GM19395 (cell line): ENCODE measurements around the gene ACOT13.
A peak's percentile ranks its signal among the peaks of the same experiment; 100 is the strongest.
"Not testable (repeated sequence)": the region's sequence is repeated elsewhere in the genome, so short reads cannot be mapped to it uniquely, and the experiment has no call there.

ENCODE experiments used
- ATAC-seq: cut with Tn5 transposase; IDR thresholded peaks from one replicate; pipeline ENCODE4 v1.9.1; 2021; ENCODE audit warnings: mild to moderate bottlenecking, moderate library complexity; ENCODE audit not compliant: unreplicated experiment

The ACOT13 gene

DNA sequence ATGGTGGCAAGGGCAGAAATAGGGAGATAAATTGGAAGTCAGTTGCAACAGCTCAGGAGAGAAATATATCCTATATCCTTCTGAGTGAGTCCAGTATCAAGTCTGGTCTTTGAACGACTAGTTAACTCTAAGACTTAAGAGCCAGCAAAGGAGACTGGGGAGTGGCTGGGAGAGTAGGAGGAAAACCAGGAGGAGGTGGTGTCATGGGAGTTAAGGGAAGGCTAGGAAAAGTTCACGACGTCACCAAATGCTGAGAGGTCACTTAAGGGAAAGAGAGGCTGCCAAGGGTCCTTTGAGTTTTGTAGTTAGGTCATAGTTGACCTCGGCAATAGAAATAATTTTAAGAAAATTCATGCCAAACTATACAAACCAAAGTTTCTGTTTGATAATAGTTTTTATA, 25.1 kb downstream of the ACOT13 start:
- no peak for ATAC-seq

DNA sequence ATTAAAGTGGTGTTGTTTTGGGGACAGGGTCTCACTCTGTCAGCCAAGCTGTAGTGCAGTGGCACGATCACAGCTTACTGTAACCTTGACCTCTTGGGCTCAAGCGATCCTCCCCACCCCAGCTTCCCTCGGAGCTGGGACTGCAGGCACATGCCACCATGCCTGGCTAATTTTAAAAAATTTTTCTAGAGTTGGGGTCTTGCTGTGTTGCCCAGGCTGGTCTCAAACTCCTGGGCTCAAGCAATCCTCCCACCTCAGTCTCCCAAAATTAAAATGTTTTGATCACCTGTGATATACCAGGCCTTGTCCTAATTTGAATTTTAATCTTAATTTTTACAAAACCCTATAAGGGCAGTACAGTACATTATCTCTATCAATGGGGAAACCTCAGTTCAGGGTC, 25.5 kb downstream of the ACOT13 start:
- no peak for ATAC-seq

DNA sequence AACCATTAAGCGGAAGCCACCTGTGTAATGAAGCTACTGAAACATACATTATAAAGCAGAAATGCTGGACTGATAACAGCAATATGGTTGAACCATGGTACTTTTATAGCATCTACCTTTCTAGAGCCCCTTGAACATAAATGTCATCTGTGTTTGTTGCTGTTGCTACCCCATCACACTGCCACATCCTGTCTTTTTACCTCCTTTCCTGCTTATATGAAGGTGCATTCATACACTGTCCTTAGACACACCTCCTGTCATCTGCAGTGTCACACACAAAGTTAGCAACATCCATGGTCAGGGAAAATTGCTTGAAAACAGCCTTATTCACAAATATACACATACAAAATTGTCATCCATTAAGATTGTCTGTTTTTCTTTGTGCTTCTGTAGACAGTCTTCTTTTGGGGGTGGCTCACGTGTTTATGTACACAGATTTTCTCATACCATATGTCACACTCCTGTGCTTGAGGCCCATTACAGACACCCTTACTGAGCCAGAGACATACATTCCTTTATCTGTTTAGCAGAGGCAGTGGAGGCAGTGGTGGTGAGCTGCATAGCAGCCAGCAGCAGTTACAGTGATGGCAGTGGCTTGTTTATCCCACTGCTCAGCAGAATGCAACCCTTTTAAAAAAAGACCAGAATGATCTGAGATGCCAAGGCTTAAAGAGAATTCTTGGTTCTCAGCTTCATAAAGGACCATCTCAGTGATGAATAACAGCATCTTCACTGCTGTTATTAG, 26.1 kb downstream of the ACOT13 start:
- ATAC-seq: no peak

DNA sequence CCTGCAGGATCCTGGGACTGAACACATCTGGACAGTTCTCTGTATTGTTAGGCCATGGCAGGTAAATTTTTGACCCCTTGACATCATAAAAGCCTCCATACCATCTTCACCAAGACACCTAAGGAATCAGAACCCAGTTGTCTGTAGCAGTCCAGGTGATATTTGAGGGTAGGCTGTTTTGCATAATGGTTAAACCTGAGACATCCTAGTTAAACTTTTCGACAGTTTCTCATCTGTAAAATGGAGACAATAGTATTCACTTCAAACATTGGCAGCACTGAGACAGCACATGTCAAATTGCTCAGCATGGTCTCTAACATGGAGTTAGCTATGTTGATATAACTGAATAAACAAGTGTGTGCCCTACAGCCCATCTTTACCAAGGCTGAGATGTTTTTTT, 27.3 kb downstream of the ACOT13 start:
- ATAC-seq: no peak

GRCh38 chr6:24695635-24696034, 28.8 kb downstream of the ACOT13 start:
- ATAC-seq: peak; percentile 61

- no peak for ATAC-seq
Observed at GRCh38 chr6:24696097-24696496, 29.2 kb downstream of the ACOT13 start.

DNA sequence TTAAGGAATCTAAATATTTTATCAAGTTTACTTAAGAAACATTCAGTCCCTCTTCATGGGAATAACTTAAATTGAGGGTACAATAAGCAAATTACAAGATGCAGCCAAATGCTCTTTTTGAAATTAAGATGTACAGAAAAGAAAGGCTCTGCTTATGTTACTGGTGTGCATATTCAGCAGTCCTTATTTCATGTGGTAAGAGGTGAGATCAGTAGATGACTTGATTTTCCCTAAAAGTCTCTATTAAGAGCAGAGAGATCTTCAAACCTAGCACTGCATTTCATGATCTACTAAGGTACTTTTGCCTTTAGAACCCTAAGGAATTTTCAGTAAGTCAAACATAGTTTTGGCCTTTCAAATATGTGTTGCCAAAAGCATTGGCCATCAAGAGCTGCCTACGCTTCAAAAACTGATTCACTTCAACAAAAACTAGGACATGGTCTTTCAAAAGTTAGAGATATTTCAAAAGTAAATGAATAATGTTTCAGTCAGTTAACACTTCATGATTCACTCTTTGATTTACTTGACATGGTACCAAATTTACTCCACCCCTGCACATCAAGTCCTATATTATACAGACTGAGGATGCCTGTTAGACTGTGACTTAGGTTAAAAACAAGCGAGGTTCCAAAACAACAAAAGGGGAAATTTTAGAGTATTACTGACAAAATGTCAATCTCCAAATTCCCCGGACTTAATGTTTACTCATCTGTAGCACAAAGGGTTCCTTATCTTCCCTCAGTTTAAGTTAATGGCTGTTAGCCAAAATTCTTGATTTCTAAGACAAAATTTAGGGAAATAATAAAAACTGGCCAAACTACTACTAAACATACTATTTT, 32.9 kb downstream of the ACOT13 start:
- ATAC-seq: no peak

- ATAC-seq: no peak
Observed at GRCh38 chr6:24702720-24703282, 35.9 kb downstream of the ACOT13 start.

DNA sequence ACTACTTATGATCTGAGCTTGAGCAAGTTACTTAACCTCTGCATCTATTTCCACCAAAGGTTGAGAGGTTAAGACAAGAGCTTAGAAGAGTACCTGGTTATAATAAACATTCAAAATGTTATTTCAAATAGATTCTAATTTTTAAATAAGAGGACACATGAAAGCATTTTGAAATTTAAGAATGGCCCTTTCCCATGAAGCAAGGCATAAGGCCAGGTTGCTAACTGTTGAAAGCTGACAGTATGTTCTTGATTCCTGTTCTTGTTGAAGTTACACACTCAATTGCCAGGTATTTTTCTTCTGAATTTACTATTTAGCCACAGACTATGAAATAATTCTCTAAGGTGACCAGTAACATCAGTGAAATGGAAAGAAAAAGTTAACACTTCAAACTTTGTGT, 37.6 kb downstream of the ACOT13 start:
- ATAC-seq: no peak

GRCh38 chr6:24708612-24709011, 41.7 kb downstream of the ACOT13 start:
- no peak for ATAC-seq

DNA sequence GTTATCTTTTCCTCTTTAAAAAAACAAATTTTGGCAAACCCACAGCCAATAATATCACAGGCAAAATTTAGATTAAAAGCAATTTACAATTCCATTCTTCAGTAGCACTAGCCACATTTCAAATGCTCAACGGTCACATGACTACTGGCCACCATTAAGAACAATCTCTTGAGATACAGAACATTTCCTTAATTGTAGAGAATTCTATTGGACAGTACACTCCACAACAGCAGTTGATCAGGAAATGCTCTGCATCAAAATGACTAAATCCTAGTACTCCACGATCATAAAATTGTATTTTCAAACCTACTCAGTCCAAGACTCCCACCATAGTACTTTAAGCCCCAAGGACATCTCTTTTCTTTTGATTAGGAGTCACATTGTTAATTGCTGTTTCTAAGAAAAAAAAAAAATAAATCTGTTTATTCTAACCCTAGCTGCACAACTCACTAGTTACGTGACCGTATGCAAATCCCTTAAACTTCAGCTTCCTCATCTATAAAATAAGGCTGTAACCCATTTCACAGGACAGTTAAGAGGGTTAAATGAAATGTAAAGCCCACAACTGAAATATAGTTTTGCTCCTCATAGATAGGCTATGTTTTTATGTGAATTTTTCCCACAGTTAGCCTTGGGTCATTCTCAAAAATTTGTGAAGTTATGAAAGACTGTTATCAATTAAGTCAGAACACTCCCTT, 42.3 kb downstream of the ACOT13 start:
- no peak for ATAC-seq

GRCh38 chr6:24710519-24711303, 43.8 kb downstream of the ACOT13 start:
- no peak for ATAC-seq

DNA sequence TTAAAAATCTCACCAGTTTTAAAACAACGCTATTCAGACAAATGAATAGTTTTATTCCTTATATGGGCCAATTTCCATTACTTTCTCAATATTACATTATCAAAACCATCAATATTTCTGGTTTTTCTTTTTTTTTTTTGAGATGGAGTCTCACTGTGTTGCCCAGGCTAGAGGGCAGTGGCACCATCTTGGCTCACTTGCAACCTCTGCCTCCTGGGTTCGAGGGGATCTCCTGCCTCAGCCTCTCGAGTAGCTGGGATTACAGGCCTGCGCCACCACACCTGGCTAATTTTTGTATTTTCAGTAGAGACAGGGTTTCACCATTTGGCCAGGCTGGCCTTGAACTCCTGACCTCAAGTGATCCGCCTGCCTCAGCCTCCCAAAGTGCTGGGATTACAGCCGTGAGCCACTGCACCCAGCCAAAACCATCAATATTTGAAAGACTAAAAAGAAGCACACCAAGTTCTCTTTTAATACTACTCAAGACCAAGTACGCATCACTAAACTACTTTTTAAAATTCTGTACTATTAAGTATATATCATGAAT, 49.8 kb downstream of the ACOT13 start:
- not testable (repeated sequence) for ATAC-seq

DNA sequence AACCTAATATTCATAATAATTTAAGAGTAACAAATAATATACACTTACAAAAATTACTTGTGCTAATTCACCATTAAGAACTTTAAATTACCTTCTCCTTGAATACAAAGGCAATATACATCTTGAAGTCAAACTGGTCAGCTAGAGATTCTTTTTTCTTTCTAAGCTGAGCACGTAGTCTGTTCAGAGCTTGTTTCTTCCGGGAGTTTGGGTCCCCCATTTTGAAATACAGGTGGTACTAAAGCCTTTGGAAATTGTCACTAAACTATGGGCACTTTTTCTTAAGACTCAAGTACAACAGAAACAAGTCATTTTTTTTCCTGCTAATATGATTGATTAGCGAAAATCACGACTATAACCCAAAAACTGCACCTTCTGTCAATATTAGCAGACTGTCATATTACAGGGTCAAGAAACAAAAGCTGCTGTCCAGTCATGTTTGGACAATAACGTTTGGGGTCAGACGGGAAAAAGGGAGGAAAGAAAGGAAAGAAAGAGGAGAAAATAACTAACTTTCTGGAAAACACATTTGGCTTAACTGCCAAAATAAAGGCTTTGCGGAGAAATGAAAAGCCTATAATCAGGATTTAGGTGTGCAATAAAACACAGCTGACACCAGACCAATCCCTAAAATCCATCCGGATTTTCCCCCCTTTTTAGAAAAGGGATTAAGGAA, 51.7 kb downstream of the ACOT13 start:
- no peak for ATAC-seq

- no peak for ATAC-seq
Observed at GRCh38 chr6:24719125-24719971, 52.5 kb downstream of the ACOT13 start, which contains the start of gene C6orf62. Gene C6orf62, minus strand, starts transcription at chr6:24719154. Its CDS starts 486 bp downstream, at chr6:24718668.

DNA sequence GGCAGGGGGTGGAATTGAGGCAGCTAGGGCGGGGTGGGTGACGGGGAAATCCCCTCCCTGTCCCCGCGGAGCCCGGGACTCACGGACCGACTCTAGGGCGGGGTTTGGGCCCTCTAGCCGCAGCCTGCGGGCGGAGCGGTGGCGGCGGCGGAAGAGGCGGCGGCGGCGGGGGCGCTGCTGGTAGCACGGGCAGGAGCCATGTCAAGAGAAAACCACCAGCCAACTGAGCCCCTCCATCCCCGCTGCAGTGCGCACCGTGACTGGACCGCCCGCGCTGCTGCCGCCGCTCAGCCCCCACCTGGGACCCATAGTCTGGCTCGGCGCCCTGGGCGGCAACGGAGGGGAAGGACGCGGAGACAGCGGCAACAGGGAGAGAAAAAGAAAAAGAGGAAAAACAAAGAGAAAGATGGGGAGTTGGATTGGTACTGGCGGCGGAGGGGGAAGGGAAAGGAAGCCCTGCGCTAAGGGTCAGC, 53.3 kb downstream of the ACOT13 start:
- no peak for ATAC-seq

GRCh38 chr6:24720604-24721460, 54.0 kb downstream of the ACOT13 start:
- peak; percentile 91 for ATAC-seq
